Rectal smooth muscle tissue (tissue), 1 donor: Measurements from ENCODE around the gene LPAR2.
"Not testable (repeated sequence)": the region's sequence is repeated elsewhere in the genome, so short reads cannot be mapped to it uniquely, and the experiment has no call there.

Experiments
- H3K27ac ChIP-seq: one replicate; pipeline ENCODE4 v1.7.0; 2013; ENCODE audit warnings: low read depth, low read length, inconsistent platforms
- H3K27me3 ChIP-seq: one replicate; pipeline ENCODE4 v1.7.0; 2013; ENCODE audit warnings: low read length; ENCODE audit not compliant: control insufficient read depth, insufficient read depth
- H3K36me3 ChIP-seq: one replicate; pipeline ENCODE4 v1.7.0; 2013; ENCODE audit warnings: low read length; ENCODE audit not compliant: control insufficient read depth, insufficient read depth
- H3K4me1 ChIP-seq: one replicate; pipeline ENCODE4 v1.7.0; 2013; ENCODE audit warnings: low read length; ENCODE audit not compliant: control insufficient read depth, insufficient read depth
- H3K4me3 ChIP-seq: one replicate; pipeline ENCODE4 v1.7.0; 2013; ENCODE audit warnings: low read length
- H3K9ac ChIP-seq: one replicate; pipeline ENCODE4 v1.7.0; 2013; ENCODE audit warnings: low read length

Gene LPAR2

GRCh38 chr19:19627621-19628500, at the start of gene LPAR2:
TSS of gene LPAR2 (minus strand) at chr19:19628220. CDS start at chr19:19627275, 945 bp downstream.
- Histone ChIP-seq H3K27ac (no peak within 1 kb of the TSS), H3K4me3 (peak within 1 kb of the TSS; percentile 60), H3K36me3 (peaks cover 2% of the 10 kb centered on the region), H3K4me1 (no peaks in the 10 kb centered on the region), H3K9ac (no peak within 1 kb of the TSS), H3K27me3 (no peaks in the 10 kb centered on the region)

DNA sequence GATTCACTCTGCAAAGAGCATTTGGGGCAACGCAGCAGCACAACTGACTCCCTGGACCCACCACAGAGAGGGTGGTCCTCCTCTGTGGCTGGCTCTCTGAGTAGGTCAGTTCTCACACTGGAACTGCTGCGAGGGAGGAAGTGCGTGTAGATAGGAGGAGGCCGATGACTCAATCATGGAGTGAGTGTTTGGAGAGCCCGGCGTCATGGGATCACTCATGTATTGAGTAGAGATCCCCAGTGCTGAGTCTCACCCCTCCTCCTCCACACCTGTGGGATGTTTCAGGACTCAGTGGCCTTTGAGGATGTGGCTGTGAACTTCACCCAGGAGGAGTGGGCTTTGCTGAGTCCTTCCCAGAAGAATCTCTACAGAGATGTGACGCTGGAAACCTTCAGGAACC, 49.6 kb upstream of the LPAR2 start:
- no peak overlapping the region for H3K27ac ChIP-seq
- no peak overlapping the region for H3K4me3 ChIP-seq
- no peaks in the 10 kb centered on the region for H3K4me1 ChIP-seq
- no peak overlapping the region for H3K9ac ChIP-seq
- H3K27me3 ChIP-seq, result no peaks in the 10 kb centered on the region
- peaks cover 25% of the 10 kb centered on the region for H3K36me3 ChIP-seq

GRCh38 chr19:19674315-19674714, 46.3 kb upstream of the LPAR2 start:
- Histone ChIP-seq H3K4me3 (no peak overlapping the region), H3K27me3 (no peaks in the 10 kb centered on the region), H3K9ac (no peak overlapping the region), H3K4me1 (no peaks in the 10 kb centered on the region), H3K27ac (no peak overlapping the region), H3K36me3 (peaks cover 17% of the 10 kb centered on the region)

DNA sequence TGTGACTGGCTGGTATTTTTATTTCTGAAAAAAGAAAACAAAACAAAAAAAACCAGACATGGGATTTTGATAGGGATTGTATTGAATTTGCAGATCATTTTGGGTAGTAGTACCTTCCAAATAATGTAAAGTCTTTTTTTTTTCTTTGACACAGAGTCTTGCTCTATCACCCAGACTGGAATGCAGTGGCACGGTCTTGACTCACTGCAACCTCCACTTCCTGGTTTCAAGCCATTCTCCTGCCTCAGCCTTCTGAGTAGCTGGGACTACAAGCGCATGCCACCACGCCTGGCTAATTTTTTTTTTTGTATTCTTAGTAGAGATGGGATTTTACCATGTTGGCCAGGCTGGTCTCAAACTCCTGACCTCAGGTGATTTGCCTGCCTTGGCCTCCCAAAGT, 44.8 kb upstream of the LPAR2 start:
- Histone ChIP-seq H3K36me3 (peaks cover 11% of the 10 kb centered on the region), H3K4me3 (no peak overlapping the region), H3K9ac (no peak overlapping the region), H3K27me3 (no peaks in the 10 kb centered on the region), H3K27ac (no peak overlapping the region), H3K4me1 (no peaks in the 10 kb centered on the region)

- Histone ChIP-seq H3K4me1 (no peaks in the 10 kb centered on the region), H3K27me3 (no peaks in the 10 kb centered on the region), H3K27ac (no peak overlapping the region), H3K4me3 (no peak overlapping the region), H3K36me3 (no peaks in the 10 kb centered on the region), H3K9ac (no peak overlapping the region)
Observed at GRCh38 chr19:19670070-19670551, 42.1 kb upstream of the LPAR2 start.

DNA sequence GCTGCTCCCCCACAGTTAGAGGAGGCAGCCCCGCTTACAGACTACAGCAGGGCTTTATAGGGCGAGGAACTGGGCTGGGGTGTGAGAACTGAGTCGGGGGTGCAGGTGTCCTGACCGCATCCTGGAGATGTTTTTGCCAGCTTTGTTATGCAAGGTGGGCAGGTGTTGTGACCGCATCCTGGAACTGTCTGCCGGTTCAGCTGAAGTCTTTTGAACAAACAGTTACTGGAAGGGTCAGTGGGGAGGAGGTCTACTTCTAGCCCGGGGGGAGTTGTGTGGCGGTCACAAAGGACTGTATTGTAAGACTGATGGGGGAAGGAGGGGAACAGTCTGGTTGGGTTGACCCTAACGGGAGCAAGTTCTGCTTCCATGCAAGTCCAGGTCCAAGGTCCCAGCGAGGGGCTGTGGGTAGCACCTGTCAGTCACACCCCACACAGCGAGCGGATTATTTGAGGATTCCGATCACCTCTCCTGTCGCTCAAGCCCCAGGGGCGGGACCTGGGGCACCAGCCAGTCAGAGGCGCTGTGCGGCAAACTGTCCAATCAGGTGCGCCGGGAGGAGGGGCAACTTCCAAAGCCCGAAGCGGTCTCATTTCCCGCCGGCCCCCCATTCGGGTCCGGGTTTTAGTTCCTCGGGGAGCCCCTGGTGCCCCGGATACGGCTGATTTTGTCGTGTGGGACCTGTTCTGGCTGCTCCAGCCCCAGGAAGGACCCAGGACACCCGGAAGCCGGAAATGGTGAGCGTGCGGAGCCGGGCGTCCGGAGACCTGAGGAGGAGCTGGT, 40.4 kb upstream of the LPAR2 start, which contains the start of gene ZNF101:
ZNF101 (plus strand) TSS at position 610 of the 783 bp plus-strand sequence; CDS start at position 735, 125 bp downstream.
- peak within 1 kb of the TSS; percentile 81 for H3K27ac ChIP-seq
- H3K4me1 ChIP-seq, result no peaks in the 10 kb centered on the region
- peak within 1 kb of the TSS; percentile 89 for H3K9ac ChIP-seq
- peak within 1 kb of the TSS; percentile 83 for H3K4me3 ChIP-seq
- no peaks in the 10 kb centered on the region for H3K27me3 ChIP-seq
- H3K36me3 ChIP-seq, result no peaks in the 10 kb centered on the region

- H3K36me3 ChIP-seq, H3K4me3 ChIP-seq, H3K27me3 ChIP-seq, H3K4me1 ChIP-seq, H3K9ac ChIP-seq, H3K27ac ChIP-seq: not testable (repeated sequence)
Observed at GRCh38 chr19:19665420-19665948, 37.5 kb upstream of the LPAR2 start.

DNA sequence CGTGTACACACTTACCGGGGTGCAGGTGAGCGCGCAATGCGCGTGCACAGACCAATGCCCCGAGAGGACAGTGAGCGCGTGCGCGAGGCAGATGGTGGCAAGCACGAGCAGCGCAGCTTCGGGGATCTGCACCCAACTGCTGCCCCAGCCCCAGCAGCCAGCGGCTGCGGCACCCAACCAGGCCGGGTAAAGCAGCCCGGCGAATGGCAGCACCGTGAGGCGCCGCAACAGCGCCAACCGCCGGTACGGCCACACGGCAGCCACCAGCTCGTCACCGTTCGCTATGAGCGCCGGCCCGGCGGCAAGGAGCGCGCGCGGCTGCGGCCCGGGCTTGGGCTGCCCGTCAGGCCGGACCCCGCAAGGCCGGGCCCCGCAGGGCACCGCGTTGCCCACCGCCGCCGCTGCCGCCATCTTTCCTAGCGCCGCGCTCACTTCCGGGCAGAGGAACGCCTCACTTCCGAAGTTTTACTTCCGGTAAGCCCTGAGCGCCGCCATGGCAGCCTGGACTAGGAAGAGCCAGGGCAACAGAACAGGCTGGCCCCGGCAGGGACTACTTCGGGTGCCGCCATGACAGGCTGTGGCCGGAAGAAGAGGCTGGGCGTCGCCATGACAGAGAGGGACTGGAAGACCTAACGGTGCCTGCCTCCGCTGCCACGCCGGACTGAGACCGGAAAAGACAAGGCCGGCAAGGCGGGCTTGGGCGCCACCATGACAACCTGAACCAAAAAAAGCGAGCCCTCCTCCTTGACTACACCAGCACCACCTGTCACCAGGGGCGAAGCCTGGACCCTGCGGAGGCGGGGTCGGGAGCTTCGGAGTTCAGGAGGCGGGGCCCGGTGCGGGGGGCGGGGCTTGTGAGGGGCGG, 35.5 kb upstream of the LPAR2 start, which contains the start of gene ATP13A1:
ATP13A1 (minus strand) TSS at position 421 of the 865 bp plus-strand sequence; CDS start at position 411, 10 bp downstream.
- H3K36me3 ChIP-seq, result peaks cover 11% of the 10 kb centered on the region
- peak within 1 kb of the TSS; percentile 78 for H3K4me3 ChIP-seq
- peak within 1 kb of the TSS; percentile 97 for H3K27ac ChIP-seq
- H3K9ac ChIP-seq, result peak within 1 kb of the TSS; percentile 34
- H3K27me3 ChIP-seq, result no peaks in the 10 kb centered on the region
- no peaks in the 10 kb centered on the region for H3K4me1 ChIP-seq

GRCh38 chr19:19662871-19663255, 34.8 kb upstream of the LPAR2 start:
- H3K9ac ChIP-seq, result peak overlapping the region; percentile 34
- H3K4me3 ChIP-seq, result peak overlapping the region; percentile 78
- peaks cover 16% of the 10 kb centered on the region for H3K36me3 ChIP-seq
- no peaks in the 10 kb centered on the region for H3K27me3 ChIP-seq
- peak overlapping the region; percentile 97 for H3K27ac ChIP-seq
- no peaks in the 10 kb centered on the region for H3K4me1 ChIP-seq

- no peak overlapping the region for H3K9ac ChIP-seq
- no peak overlapping the region for H3K27ac ChIP-seq
- peak overlapping the region; percentile 78 for H3K4me3 ChIP-seq
- H3K4me1 ChIP-seq, result no peaks in the 10 kb centered on the region
- no peaks in the 10 kb centered on the region for H3K27me3 ChIP-seq
- H3K36me3 ChIP-seq, result peaks cover 20% of the 10 kb centered on the region
Observed at GRCh38 chr19:19662344-19662743, 34.3 kb upstream of the LPAR2 start.

GRCh38 chr19:19661675-19662251, 33.7 kb upstream of the LPAR2 start:
- Histone ChIP-seq H3K9ac (no peak overlapping the region), H3K27me3 (no peaks in the 10 kb centered on the region), H3K4me1 (no peaks in the 10 kb centered on the region), H3K4me3 (peak overlapping the region; percentile 78), H3K27ac (no peak overlapping the region), H3K36me3 (peaks cover 24% of the 10 kb centered on the region)
